Measurements from ENCODE around the gene GAL.

DNA sequence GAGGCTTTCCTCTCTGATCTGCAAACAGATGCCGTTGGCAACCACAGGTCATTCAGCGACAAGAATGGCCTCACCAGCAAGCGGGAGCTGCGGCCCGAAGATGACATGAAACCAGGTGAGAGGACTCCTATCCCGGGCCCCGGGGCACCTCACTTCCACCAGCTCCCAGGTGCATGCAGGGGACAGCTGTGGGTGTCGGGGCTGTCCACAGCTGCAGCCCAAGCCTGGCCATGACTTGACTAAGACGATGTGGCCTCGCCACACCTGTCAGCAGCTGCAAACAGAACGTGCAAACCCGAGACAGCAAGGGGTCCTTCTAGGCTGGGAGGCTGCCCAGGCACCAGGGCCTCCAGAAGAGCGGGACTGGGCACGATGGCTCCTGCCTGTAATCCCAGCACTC lies 3.6 kb downstream of the GAL start:
- TF ChIP-seq, protein P1, sequence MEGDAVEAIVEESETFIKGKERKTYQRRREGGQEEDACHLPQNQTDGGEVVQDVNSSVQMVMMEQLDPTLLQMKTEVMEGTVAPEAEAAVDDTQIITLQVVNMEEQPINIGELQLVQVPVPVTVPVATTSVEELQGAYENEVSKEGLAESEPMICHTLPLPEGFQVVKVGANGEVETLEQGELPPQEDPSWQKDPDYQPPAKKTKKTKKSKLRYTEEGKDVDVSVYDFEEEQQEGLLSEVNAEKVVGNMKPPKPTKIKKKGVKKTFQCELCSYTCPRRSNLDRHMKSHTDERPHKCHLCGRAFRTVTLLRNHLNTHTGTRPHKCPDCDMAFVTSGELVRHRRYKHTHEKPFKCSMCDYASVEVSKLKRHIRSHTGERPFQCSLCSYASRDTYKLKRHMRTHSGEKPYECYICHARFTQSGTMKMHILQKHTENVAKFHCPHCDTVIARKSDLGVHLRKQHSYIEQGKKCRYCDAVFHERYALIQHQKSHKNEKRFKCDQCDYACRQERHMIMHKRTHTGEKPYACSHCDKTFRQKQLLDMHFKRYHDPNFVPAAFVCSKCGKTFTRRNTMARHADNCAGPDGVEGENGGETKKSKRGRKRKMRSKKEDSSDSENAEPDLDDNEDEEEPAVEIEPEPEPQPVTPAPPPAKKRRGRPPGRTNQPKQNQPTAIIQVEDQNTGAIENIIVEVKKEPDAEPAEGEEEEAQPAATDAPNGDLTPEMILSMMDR (IDR thresholded peaks at IDR 0.05), result no peak
- no peak for TF ChIP-seq POLR2A (IDR thresholded peaks at IDR 0.05)
